Stimulated activated CD4-positive, alpha-beta T cell treated with anti-CD3 and anti-CD28 coated beads, Interleukin-12 subunit alpha, Interleukin-12 subunit beta, amount 100 ng/mL, for 24 hours (primary cell): ENCODE results near the gene TTYH3.
"Not testable (repeated sequence)": the region's sequence is repeated elsewhere in the genome, so short reads cannot be mapped to it uniquely, and the experiment has no call there.

Source experiments
- DNase-seq, 2 experiments: peaks; one replicate each; pipeline ENCODE4 v3.0.0-alpha.2; 2020; ENCODE audit warnings: low read depth in 2 of 2

Gene TTYH3

GRCh38 chr7:2631946-2632732, at the start of gene TTYH3:
Gene TTYH3 (plus strand): TSS chr7:2631986. CDS start chr7:2632156, 170 bp downstream.
- DNase-seq, result no peak

- DNase-seq, result no peak
Measured at GRCh38 chr7:2582006-2582735, 49.6 kb upstream of the TTYH3 start.

- DNase-seq, result no peak
Measured at GRCh38 chr7:2583798-2584580, 47.8 kb upstream of the TTYH3 start.

GRCh38 chr7:2585446-2585845, 46.3 kb upstream of the TTYH3 start:
- DNase-seq, result no peak

GRCh38 chr7:2586326-2587020, 45.3 kb upstream of the TTYH3 start:
- no peak for DNase-seq

GRCh38 chr7:2587134-2587533, 44.7 kb upstream of the TTYH3 start:
- DNase-seq, result no peak

- no peak for DNase-seq
Measured at GRCh38 chr7:2587778-2588177, 44.0 kb upstream of the TTYH3 start.

GRCh38 chr7:2589341-2589740, 42.4 kb upstream of the TTYH3 start:
- DNase-seq, result no peak

- DNase-seq, result not testable (repeated sequence)
Measured at GRCh38 chr7:2589941-2590340, 41.8 kb upstream of the TTYH3 start.

GRCh38 chr7:2592375-2592865, 39.4 kb upstream of the TTYH3 start:
- no peak for DNase-seq

GRCh38 chr7:2593036-2593727, 38.6 kb upstream of the TTYH3 start:
- DNase-seq, result no peak

- DNase-seq, result no peak
Measured at GRCh38 chr7:2594599-2594998, 37.2 kb upstream of the TTYH3 start.

GRCh38 chr7:2595258-2595860, 36.4 kb upstream of the TTYH3 start:
- DNase-seq, result no peak

GRCh38 chr7:2596464-2597272, 35.1 kb upstream of the TTYH3 start:
- no peak for DNase-seq

- no peak for DNase-seq
Measured at GRCh38 chr7:2597273-2597640, 34.5 kb upstream of the TTYH3 start.

GRCh38 chr7:2598154-2598823, 33.5 kb upstream of the TTYH3 start:
- DNase-seq, result no peak

- DNase-seq, result no peak
Measured at GRCh38 chr7:2601065-2601464, 30.7 kb upstream of the TTYH3 start.

GRCh38 chr7:2601907-2602306, 29.9 kb upstream of the TTYH3 start:
- DNase-seq, result no peak

GRCh38 chr7:2602406-2603043, 29.3 kb upstream of the TTYH3 start:
- DNase-seq, result no peak
